ENCODE results near the gene ANO3.

ANO3 gene

DNA sequence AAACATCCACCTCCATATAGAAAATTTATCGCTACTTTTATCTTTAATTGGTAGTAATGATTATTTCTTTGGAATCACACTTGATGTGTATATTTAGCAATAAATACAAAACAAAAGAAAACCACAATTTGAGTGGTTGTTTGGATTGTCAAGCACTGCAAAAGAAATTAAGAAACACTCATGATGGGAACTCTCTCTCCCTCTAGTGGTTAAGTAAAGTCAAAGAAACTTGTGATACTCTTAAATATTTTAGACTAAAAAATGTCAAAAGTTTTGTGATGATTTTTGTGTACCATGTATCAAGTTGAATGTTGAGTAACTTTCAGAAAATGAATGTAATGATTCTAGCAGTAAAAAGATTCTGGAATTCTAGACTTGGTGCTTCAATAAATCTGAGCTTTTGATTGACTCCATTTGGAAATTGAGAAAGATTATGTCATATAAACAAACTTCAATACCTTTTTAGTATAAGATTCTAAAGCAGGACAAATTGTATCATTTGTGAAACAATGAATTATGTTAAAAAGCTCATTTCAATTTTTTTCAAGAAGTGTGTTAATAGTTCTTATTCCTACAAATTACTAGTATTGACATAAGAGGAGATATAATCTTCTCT lies 219.4 kb downstream of the ANO3 start:
- TF ChIP-seq GATA1 (IDR thresholded peaks at IDR 0.05; ENCODE audit: low read depth, low read length), result no peak
- TF ChIP-seq POLR2A (IDR thresholded peaks at IDR 0.05; ENCODE audit: low read length), result no peak
- no peak for DNase-seq

DNA sequence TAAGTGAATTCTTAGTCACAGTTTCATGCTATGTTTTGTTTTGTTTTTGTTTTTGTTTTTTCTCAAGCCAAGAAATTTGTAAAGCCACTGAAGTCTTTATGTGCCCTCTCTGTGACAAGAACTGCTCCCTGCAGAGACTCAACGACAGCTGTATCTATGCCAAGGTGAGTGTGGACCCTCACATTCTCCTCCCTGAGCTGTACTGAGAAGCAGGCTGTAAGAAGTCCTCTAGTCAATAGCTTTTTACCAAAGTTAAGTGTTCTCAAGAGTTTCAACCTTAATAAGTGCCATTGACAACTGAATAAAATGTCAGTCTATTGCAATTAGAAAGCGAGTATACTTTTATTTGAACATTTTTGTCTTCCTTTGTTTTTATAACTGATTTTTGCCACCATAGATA lies 221.3 kb downstream of the ANO3 start:
- TF ChIP-seq POLR2A (IDR thresholded peaks at IDR 0.05; ENCODE audit: low read length) (no peak), GATA1 (IDR thresholded peaks at IDR 0.05; ENCODE audit: low read depth, low read length) (no peak)
- no peak for DNase-seq

GRCh38 chr11:26554455-26554854 lies 222.5 kb downstream of the ANO3 start:
- no peak for DNase-seq
- no peak for TF ChIP-seq GATA1 (IDR thresholded peaks at IDR 0.05; ENCODE audit: low read depth, low read length)
- TF ChIP-seq POLR2A (IDR thresholded peaks at IDR 0.05; ENCODE audit: low read length), result no peak

DNA sequence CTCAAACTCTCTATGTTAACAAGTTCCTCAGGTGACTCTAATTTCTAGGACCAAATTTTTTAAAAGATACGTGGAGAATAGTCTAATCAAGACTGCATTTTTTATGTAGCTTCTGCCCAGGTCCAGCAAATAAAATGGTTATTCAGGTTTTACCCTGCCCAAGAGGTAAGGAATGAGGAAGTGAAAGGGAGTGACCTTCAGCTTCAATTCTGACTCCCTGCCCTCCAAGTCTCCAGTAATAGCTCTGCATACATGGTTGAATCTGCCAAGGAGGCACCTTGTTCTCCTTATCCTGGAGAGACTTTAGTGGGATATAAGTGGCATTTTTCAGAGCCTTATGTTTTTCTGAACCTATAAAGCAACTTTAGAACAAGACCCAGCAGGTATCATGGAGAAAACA lies 224.7 kb downstream of the ANO3 start:
- TF ChIP-seq GATA1 (IDR thresholded peaks at IDR 0.05; ENCODE audit: low read depth, low read length) (no peak), POLR2A (IDR thresholded peaks at IDR 0.05; ENCODE audit: low read length) (no peak)
- no peak for DNase-seq

DNA sequence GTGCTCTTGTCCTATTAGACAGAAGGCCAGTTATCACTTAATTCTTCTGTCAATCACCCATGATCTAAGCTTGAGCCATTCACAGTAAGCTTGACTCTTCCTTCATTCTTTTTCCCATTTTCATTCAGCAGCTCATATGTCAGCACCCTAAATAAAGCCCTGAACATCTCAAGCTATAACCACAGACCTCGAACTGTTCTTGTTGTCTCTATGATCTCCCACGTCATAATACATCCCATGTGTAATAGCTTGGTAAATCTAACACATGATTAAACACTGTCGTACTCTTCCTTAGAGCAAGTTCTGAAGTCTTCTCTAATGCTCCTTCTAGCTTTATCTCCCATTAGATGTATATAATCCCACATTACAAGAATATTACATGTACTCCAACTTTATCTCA lies 225.7 kb downstream of the ANO3 start:
- no peak for DNase-seq
- TF ChIP-seq GATA1 (IDR thresholded peaks at IDR 0.05; ENCODE audit: low read depth, low read length) (no peak), POLR2A (IDR thresholded peaks at IDR 0.05; ENCODE audit: low read length) (no peak)

DNA sequence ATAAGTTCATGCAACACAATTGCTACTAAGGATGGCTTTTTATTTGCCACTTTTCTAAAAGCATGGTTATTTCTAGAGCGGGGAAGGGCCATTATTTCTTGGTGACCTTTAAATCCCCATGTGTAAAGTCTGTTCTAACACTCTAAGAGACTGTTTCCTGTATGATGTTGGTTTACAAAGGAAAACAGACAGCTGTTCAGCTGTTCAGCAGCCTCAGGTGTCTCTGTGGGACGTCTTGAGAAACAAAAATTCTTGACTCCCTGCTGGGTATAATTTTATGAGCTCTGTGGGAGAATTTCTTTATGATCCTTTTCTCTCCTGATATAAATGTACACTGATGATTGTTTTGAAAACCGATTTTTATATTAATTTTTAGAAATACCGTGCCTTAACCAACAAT lies 226.3 kb downstream of the ANO3 start:
- no peak for DNase-seq
- TF ChIP-seq POLR2A (IDR thresholded peaks at IDR 0.05; ENCODE audit: low read length) (no peak), GATA1 (IDR thresholded peaks at IDR 0.05; ENCODE audit: low read depth, low read length) (no peak)

- no peak for DNase-seq
- TF ChIP-seq GATA1 (IDR thresholded peaks at IDR 0.05; ENCODE audit: low read depth, low read length) (no peak), POLR2A (IDR thresholded peaks at IDR 0.05; ENCODE audit: low read length) (no peak)
Measured at GRCh38 chr11:26569646-26570045, 237.7 kb downstream of the ANO3 start.

DNA sequence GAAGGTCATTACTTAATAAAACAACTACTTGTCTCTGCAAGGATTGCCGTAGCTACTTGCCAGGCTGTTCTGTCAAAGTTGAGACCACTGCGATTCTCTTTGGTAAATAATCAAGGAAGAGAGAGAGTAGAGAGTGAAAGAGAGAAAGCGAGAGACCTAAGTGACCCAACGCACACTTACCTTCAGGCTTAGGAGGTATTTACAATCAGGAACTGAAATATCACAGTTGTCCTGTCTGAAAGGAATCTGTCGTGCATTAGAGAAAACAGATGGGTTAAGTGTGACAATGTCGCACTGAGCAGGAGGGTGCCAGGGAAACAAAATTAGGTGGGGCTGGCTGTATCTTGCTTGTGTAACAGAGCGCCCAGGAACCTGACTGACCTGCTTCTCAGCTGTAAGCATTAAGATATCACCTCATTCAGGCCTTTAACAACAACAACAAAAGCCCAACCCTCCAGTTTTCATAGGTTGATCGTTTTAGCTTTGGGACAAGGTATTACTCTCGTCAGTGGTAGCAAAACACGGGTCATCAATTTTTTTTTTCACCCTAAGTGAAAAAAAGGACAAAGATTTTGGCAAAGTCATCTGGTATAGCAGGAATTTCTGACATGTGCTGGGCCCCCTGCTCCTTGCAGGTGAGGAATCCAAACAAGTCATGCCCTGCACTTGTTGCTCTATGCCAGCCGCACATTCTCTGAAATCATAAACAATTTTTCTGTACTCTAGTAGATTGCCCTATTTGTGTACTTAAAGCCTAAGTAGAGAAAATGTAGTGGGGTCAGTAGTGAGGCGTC lies 240.1 kb downstream of the ANO3 start, which contains the start of gene MUC15:
MUC15 (minus strand) TSS at position 403 of the 794 bp plus-strand sequence. CDS start 5,169 bp downstream, outside the sequence.
- TF ChIP-seq POLR2A (IDR thresholded peaks at IDR 0.05; ENCODE audit: low read length) (no peak), GATA1 (IDR thresholded peaks at IDR 0.05; ENCODE audit: low read depth, low read length) (no peak)

DNA sequence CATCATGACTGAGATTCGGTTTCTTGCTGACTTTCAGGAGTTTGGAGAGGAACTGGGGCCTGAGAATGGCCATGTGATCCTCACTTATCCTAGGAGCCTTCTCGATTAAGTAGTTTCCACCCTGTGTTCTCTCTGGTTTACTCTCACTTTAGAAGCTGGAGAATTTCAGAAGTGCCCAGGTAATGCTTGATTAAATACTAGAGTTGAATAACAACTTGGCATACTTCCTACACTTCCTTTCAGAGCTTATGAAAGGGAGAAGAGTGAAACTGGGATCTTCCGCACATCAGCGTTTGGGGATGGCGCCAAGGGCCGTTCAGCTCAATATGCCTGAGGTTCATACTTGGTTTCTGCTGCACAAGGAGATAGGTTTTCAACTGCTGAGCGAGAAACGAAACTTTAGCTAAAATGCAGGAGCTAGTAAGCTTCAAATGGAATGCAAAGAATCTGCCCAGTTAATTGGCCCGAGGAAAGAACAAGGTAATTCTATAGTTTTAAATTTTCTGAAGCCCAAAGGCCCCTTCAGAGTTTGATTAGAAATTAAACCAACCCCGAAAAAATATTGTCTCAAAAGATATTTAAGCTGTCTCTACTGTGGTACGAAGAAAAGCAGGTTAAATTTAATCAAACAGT lies 241.0 kb downstream of the ANO3 start:
- TF ChIP-seq GATA1 (IDR thresholded peaks at IDR 0.05; ENCODE audit: low read depth, low read length) (no peak), POLR2A (IDR thresholded peaks at IDR 0.05; ENCODE audit: low read length) (no peak)
- no peak for DNase-seq

More for the DNA sequence above, 240.1 kb downstream of the ANO3 start, which contains the start of gene MUC15:
- no peak for DNase-seq

- DNase-seq, result peak in 1 of 2 experiments; percentile 4
- TF ChIP-seq GATA1 (IDR thresholded peaks at IDR 0.05; ENCODE audit: low read depth, low read length), result no peak
- TF ChIP-seq POLR2A (IDR thresholded peaks at IDR 0.05; ENCODE audit: low read length), result no peak
Measured at GRCh38 chr11:26573896-26574295, 242.0 kb downstream of the ANO3 start.

DNA sequence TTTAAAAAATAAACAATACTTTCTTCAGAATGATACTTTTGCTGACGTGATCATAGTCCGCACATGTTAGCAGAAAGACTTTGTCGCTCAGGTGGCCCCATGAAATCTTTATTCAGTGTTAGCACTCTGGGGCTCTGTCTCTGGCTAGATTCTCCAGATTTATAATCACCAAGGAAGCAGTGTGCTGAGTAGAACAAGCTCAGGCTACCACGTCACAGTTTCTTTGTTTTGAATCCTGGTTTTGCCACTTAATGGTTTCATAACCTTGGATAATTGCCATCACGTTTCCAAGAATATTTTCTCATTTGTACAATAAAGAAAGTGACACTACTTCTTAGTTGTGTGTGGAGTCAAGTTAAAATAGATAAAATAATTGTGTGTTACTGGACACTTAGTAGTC lies 244.0 kb downstream of the ANO3 start:
- DNase-seq, result no peak
- TF ChIP-seq GATA1 (IDR thresholded peaks at IDR 0.05; ENCODE audit: low read depth, low read length), result no peak
- no peak for TF ChIP-seq POLR2A (IDR thresholded peaks at IDR 0.05; ENCODE audit: low read length)

DNA sequence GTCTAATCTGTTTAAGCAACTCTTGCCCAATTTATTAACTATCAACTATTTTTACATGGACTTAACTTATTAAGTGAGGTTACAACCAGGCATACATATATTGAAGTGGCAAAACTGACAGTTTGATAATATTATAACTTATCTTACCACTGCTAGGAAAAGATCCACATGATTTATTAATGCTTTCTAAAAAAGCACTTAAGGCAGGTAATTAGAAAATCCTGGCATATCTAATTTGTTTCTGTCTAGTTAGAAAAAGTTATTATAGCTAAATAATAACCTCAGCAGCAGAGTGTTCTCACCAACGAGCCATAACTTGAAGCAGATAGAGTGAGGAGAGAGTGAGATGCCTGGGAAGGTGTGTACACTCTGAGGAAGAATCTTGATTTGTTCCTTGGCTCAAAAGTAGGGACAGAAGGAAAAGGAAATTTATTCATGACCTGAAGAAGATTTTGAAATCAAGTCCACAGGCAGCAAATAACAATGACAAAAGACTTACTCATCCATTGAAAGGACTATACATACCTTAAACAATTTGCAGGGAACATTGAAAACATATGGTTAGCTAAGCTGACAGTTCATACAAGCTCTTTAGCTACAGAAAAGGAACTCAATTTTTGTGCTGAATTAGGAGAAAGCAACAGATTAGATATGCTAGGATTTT lies 247.2 kb downstream of the ANO3 start:
- TF ChIP-seq GATA1 (IDR thresholded peaks at IDR 0.05; ENCODE audit: low read depth, low read length) (no peak), POLR2A (IDR thresholded peaks at IDR 0.05; ENCODE audit: low read length) (no peak)
- DNase-seq, result no peak

DNA sequence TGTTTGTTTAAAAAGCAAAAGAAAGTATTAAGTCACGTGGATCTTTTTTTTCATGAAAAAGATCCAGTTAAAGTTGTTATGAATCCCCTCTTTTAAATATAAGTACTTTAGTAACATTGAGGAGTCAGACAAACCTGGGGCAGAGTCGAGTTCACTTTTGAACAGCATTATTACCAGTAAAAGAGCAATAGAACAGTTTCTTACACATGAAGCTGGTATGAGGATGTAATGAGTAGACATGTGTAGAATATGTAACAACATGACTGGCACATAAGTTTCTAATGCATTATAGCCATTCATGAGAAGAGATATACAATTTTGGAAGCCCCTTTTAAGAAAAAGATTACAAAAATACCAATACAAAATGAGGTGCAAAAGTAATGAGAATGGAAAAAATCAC lies 247.8 kb downstream of the ANO3 start:
- DNase-seq, result no peak
- no peak for TF ChIP-seq POLR2A (IDR thresholded peaks at IDR 0.05; ENCODE audit: low read length)
- TF ChIP-seq GATA1 (IDR thresholded peaks at IDR 0.05; ENCODE audit: low read depth, low read length), result no peak

DNA sequence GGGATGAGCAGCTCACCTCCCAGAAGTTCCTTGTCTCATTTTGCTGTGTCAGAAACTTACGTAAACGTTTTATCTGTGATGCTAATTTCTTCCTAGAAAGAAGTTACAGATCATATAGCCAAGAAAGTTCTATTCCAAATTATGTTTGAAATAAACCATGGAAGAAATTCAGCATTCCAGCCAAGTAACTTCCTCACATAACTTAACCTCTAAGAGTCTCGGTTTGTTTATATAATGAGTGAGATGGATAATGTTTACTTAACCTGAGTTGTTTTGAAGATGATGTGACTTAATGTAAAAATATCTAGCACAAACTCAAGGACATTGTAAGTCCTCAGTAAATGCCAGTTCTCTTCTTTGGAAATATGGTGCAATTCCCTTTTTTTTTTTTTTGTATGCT lies 249.0 kb downstream of the ANO3 start:
- DNase-seq, result no peak
- TF ChIP-seq GATA1 (IDR thresholded peaks at IDR 0.05; ENCODE audit: low read depth, low read length) (no peak), POLR2A (IDR thresholded peaks at IDR 0.05; ENCODE audit: low read length) (no peak)
